IgD-negative memory B cell (primary cell): ENCODE data around the gene RAPGEF1. TPM values are rescaled to one million over a fixed set of nuclear protein-coding genes. Genes with fewer than 3 reads are reported as not detected.

Experiments used
- H3K27ac Mint-ChIP-seq, 3 donors: one replicate each; pipeline ENCODE4 v1.8.0; 2020 to 2022; ENCODE audit warnings: mild to moderate bottlenecking in 3 of 3, mixed read lengths in 3 of 3, moderate library complexity in 1 of 3
- H3K27me3 Mint-ChIP-seq: one replicate; pipeline ENCODE4 v1.8.0; 2021; ENCODE audit warnings: mixed read lengths
- H3K36me3 Mint-ChIP-seq: one replicate; pipeline ENCODE4 v1.8.0; 2020; ENCODE audit warnings: mild to moderate bottlenecking, mixed read lengths
- H3K4me1 Mint-ChIP-seq, 3 donors: one replicate each; pipeline ENCODE4 v1.8.0; 2020 to 2022; ENCODE audit warnings: mixed read lengths in 3 of 3, mild to moderate bottlenecking in 1 of 3
- H3K4me3 Mint-ChIP-seq, 4 donors: one replicate each; pipeline ENCODE4 v1.8.0; 2020 to 2022; ENCODE audit warnings: mild to moderate bottlenecking in 4 of 4, mixed read lengths in 4 of 4, moderate library complexity in 3 of 4
- H3K9me3 Mint-ChIP-seq, 3 donors: one replicate each; pipeline ENCODE4 v1.8.0; 2020 to 2021; ENCODE audit warnings: mixed read lengths in 3 of 3, mild to moderate bottlenecking in 1 of 3
- polyA plus RNA-seq: library from polyadenylated mRNA; unstranded; fragments of 300-500 nt; fragmentation: Illumina TruSeq; gene quantifications from one replicate; pipeline ENCODE4 v1.2.3, GENCODE V29; 2021

RAPGEF1 gene
- polyA plus RNA-seq, result 40.8 TPM

GRCh38 chr9:131739959-131740648 is at the start of gene RAPGEF1:
TSS of gene RAPGEF1 (minus strand) at chr9:131740076. CDS start at chr9:131739830, 246 bp downstream.
- H3K9me3 Mint-ChIP-seq, result no peaks in the 10 kb centered on the region

GRCh38 chr9:131788851-131789250 is 49.0 kb upstream of the RAPGEF1 start:
- Mint-ChIP-seq H3K36me3 (no peaks in the 10 kb centered on the region), H3K4me3 (no peak overlapping the region), H3K27ac (no peak overlapping the region)

More at GRCh38 chr9:131739959-131740648, at the start of gene RAPGEF1:
- Mint-ChIP-seq H3K4me3 (peak within 1 kb of the TSS; percentile 82 to 99 (median 96)), H3K4me1 (peaks cover 39 to 47% (median 44%) of the 10 kb centered on the region in 3 donors), H3K27me3 (no peaks in the 10 kb centered on the region), H3K27ac (peak within 1 kb of the TSS; percentile 94 to 97 (median 95)), H3K36me3 (peaks cover 3% of the 10 kb centered on the region)

GRCh38 chr9:131787838-131788237 is 48.0 kb upstream of the RAPGEF1 start:
- peaks cover 38% of the 10 kb centered on the region for H3K27me3 Mint-ChIP-seq
- H3K27ac Mint-ChIP-seq, result no peak overlapping the region
- H3K9me3 Mint-ChIP-seq, result peaks cover 0 to 9% (median 9%) of the 10 kb centered on the region in 3 donors
- H3K4me1 Mint-ChIP-seq, result peaks cover 0 to 2% (median 0%) of the 10 kb centered on the region in 3 donors
- H3K4me3 Mint-ChIP-seq, result no peak overlapping the region
- H3K36me3 Mint-ChIP-seq, result no peaks in the 10 kb centered on the region

More at GRCh38 chr9:131788851-131789250, 49.0 kb upstream of the RAPGEF1 start:
- Mint-ChIP-seq H3K27me3 (peaks cover 31% of the 10 kb centered on the region), H3K4me1 (peaks cover 0 to 2% (median 0%) of the 10 kb centered on the region in 3 donors), H3K9me3 (peaks cover 0 to 2% (median 0%) of the 10 kb centered on the region in 3 donors)

- Mint-ChIP-seq H3K4me1 (no peaks in the 10 kb centered on the region), H3K27ac (no peak overlapping the region), H3K27me3 (peaks cover 35% of the 10 kb centered on the region), H3K36me3 (no peaks in the 10 kb centered on the region), H3K4me3 (no peak overlapping the region), H3K9me3 (peaks cover 0 to 10% (median 9%) of the 10 kb centered on the region in 3 donors)
Measured at GRCh38 chr9:131784748-131785501, 45.0 kb upstream of the RAPGEF1 start.

GRCh38 chr9:131781069-131781468 is 41.2 kb upstream of the RAPGEF1 start:
- Mint-ChIP-seq H3K36me3 (peaks cover 4% of the 10 kb centered on the region), H3K27me3 (peaks cover 29% of the 10 kb centered on the region), H3K4me3 (no peak overlapping the region), H3K4me1 (no peaks in the 10 kb centered on the region), H3K27ac (no peak overlapping the region), H3K9me3 (peaks cover 0 to 9% (median 8%) of the 10 kb centered on the region in 3 donors)

- peaks cover 16% of the 10 kb centered on the region for H3K27me3 Mint-ChIP-seq
- peaks cover 4% of the 10 kb centered on the region for H3K36me3 Mint-ChIP-seq
- no peaks in the 10 kb centered on the region for H3K9me3 Mint-ChIP-seq
- no peaks in the 10 kb centered on the region for H3K4me1 Mint-ChIP-seq
- no peak overlapping the region for H3K4me3 Mint-ChIP-seq
- no peak overlapping the region for H3K27ac Mint-ChIP-seq
Measured at GRCh38 chr9:131776473-131776872, 36.6 kb upstream of the RAPGEF1 start.

- H3K4me3 Mint-ChIP-seq, result no peak overlapping the region
- peaks cover 4% of the 10 kb centered on the region for H3K36me3 Mint-ChIP-seq
- no peak overlapping the region for H3K27ac Mint-ChIP-seq
- no peaks in the 10 kb centered on the region for H3K4me1 Mint-ChIP-seq
- H3K27me3 Mint-ChIP-seq, result peaks cover 17% of the 10 kb centered on the region
- H3K9me3 Mint-ChIP-seq, result no peaks in the 10 kb centered on the region
Measured at GRCh38 chr9:131776036-131776435, 36.2 kb upstream of the RAPGEF1 start.

GRCh38 chr9:131774636-131775035 is 34.8 kb upstream of the RAPGEF1 start:
- Mint-ChIP-seq H3K4me3 (no peak overlapping the region), H3K27ac (no peak overlapping the region), H3K27me3 (peaks cover 20% of the 10 kb centered on the region), H3K9me3 (no peaks in the 10 kb centered on the region), H3K36me3 (peaks cover 4% of the 10 kb centered on the region), H3K4me1 (no peaks in the 10 kb centered on the region)

GRCh38 chr9:131773911-131774379 is 34.1 kb upstream of the RAPGEF1 start:
- H3K36me3 Mint-ChIP-seq, result peaks cover 4% of the 10 kb centered on the region
- no peak overlapping the region for H3K27ac Mint-ChIP-seq
- no peaks in the 10 kb centered on the region for H3K9me3 Mint-ChIP-seq
- H3K27me3 Mint-ChIP-seq, result peaks cover 18% of the 10 kb centered on the region
- no peak overlapping the region for H3K4me3 Mint-ChIP-seq
- no peaks in the 10 kb centered on the region for H3K4me1 Mint-ChIP-seq

- Mint-ChIP-seq H3K4me1 (no peaks in the 10 kb centered on the region), H3K27ac (no peak overlapping the region), H3K4me3 (no peak overlapping the region), H3K27me3 (peaks cover 18% of the 10 kb centered on the region), H3K9me3 (no peaks in the 10 kb centered on the region), H3K36me3 (no peaks in the 10 kb centered on the region)
Measured at GRCh38 chr9:131772940-131773339, 33.1 kb upstream of the RAPGEF1 start.

GRCh38 chr9:131771646-131772045 is 31.8 kb upstream of the RAPGEF1 start:
- no peak overlapping the region for H3K4me3 Mint-ChIP-seq
- peaks cover 19% of the 10 kb centered on the region for H3K27me3 Mint-ChIP-seq
- H3K4me1 Mint-ChIP-seq, result no peaks in the 10 kb centered on the region
- H3K36me3 Mint-ChIP-seq, result no peaks in the 10 kb centered on the region
- H3K9me3 Mint-ChIP-seq, result no peaks in the 10 kb centered on the region
- H3K27ac Mint-ChIP-seq, result no peak overlapping the region

- Mint-ChIP-seq H3K27me3 (peaks cover 19% of the 10 kb centered on the region), H3K4me1 (no peaks in the 10 kb centered on the region), H3K9me3 (no peaks in the 10 kb centered on the region), H3K36me3 (no peaks in the 10 kb centered on the region), H3K27ac (no peak overlapping the region), H3K4me3 (no peak overlapping the region)
Measured at GRCh38 chr9:131769361-131769760, 29.5 kb upstream of the RAPGEF1 start.

GRCh38 chr9:131764568-131764967 is 24.7 kb upstream of the RAPGEF1 start:
- Mint-ChIP-seq H3K4me1 (no peaks in the 10 kb centered on the region), H3K4me3 (no peak overlapping the region), H3K27me3 (peaks cover 6% of the 10 kb centered on the region), H3K9me3 (no peaks in the 10 kb centered on the region), H3K27ac (no peak overlapping the region), H3K36me3 (no peaks in the 10 kb centered on the region)

GRCh38 chr9:131762356-131762932 is 22.6 kb upstream of the RAPGEF1 start:
- Mint-ChIP-seq H3K4me3 (peak overlapping the region in 1 of 4 donors; percentile 3), H3K4me1 (peaks cover 3 to 4% (median 4%) of the 10 kb centered on the region in 3 donors), H3K27me3 (no peaks in the 10 kb centered on the region), H3K27ac (no peak overlapping the region), H3K9me3 (no peaks in the 10 kb centered on the region), H3K36me3 (no peaks in the 10 kb centered on the region)

- Mint-ChIP-seq H3K27me3 (peaks cover 4% of the 10 kb centered on the region), H3K4me1 (peaks cover 6 to 8% (median 8%) of the 10 kb centered on the region in 3 donors), H3K4me3 (no peak overlapping the region), H3K27ac (no peak overlapping the region), H3K9me3 (no peaks in the 10 kb centered on the region), H3K36me3 (peaks cover 2% of the 10 kb centered on the region)
Measured at GRCh38 chr9:131759017-131759647, 19.3 kb upstream of the RAPGEF1 start.
